HG02943 (cell line): Measurements from ENCODE around the gene TBC1D23.
"Not testable (repeated sequence)": the region's sequence is repeated elsewhere in the genome, so short reads cannot be mapped to it uniquely, and the experiment has no call there.

Experiments
- ATAC-seq: cut with Tn5 transposase; IDR thresholded peaks from one replicate; pipeline ENCODE4 v1.9.1; 2021; ENCODE audit warnings: mild to moderate bottlenecking, low read depth, moderate library complexity; ENCODE audit not compliant: unreplicated experiment

The TBC1D23 gene

GRCh38 chr3:100338911-100339310, 78.1 kb downstream of the TBC1D23 start:
- no peak for ATAC-seq

- ATAC-seq: no peak
These were observed 79.0 kb downstream of the TBC1D23 start for GRCh38 chr3:100339786-100340185.

DNA sequence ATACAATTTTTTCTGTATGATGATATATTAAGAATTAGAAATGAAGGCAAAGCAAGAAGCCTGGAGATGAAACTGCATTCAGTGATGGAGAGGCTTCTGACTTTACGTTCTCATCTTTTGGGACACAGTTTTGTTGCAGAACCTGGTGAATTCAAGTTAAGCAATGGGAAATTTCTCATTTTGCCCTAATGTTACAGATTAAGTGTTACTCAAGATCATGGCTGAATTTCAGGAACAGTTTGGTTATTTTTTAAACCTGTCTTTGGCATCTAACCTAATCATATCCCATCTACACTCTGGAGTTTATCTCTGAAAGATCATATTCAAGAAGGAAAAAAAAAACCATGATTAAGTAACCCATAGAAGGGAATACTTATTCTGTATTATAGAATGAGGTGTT, 79.7 kb downstream of the TBC1D23 start:
- ATAC-seq: no peak

GRCh38 chr3:100348727-100349126, 87.9 kb downstream of the TBC1D23 start:
- no peak for ATAC-seq

GRCh38 chr3:100351770-100352169, 91.0 kb downstream of the TBC1D23 start:
- ATAC-seq: not testable (repeated sequence)

DNA sequence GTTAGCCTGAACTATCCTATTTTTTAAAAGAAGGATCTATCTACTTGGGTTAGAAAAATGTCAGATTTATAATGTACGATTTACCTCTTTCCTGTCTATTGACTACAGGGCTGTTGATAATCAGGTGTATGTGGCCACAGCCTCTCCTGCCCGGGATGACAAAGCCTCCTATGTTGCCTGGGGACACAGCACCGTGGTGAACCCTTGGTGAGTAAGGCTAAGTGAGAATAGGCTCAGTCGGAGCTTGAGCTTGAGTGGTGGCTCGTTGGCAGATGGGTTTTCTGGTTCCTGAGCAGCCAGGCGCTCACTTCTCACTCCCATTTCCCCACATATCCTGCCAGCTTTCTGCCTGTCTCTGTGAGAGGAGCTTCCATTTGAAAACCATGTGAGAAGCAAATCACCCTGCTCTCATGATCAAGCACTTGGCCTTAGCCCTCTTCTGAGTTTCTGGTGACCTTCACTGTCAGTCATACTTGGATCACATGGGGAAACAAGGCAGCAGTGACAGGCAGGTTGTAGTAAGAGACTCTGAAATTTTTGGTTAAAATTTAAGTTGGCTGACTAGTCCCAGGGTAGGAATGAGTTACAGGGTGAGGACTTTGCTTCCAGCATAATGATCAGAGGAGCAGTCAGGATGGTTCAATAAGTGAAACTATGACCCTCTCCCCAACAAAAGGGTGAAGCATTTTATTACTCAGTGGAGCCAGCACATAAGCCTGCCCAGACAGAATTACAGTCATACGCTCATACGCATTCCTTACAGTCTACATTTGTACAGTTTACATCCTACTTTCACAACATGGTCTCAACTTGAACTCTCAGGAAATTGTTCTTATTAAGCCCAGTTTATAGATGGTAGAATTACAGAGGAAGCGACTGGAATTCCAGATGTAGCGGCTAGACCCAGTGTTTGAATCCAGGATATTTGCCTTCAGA, 91.8 kb downstream of the TBC1D23 start:
- ATAC-seq: no peak

DNA sequence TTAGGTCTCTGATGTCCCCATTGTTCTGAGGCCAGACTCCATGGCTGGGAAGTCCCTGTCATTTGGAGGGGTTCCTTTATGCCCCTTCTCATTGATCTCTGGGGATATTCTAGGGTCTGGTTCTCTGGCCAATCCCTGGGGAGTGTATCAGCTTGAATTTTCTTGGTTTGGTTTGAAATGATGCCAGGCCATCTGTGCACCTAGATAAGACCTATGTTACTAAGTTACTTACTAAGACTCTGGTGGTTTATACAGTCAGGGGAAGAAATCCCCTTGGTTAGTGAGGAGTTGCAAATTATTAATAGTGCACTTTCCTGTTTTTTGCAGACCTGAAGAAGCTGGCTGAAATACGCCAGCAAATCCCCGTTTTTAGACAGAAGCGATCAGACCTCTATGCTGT, 94.1 kb downstream of the TBC1D23 start:
- no peak for ATAC-seq

- ATAC-seq: no peak
These were observed 97.6 kb downstream of the TBC1D23 start for GRCh38 chr3:100358413-100358812.

DNA sequence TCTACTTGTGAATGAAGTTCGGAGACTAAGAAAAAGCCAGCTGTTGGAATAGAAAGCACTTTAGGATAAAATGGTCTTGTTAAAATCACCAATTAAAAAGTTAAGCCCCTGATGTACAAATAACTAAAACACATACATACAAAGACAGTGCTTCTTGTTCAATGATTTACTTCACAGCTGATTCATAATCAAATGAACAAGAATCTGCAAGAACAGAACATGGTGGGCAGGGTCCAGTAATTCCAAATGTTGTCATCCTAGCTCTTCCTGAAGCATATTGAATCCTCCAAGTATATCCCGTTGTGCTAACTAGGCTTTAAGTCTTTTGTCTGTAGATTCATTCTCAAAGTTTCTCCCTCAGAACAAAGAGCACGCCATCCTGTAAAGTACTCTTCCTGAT, 98.2 kb downstream of the TBC1D23 start:
- no peak for ATAC-seq

DNA sequence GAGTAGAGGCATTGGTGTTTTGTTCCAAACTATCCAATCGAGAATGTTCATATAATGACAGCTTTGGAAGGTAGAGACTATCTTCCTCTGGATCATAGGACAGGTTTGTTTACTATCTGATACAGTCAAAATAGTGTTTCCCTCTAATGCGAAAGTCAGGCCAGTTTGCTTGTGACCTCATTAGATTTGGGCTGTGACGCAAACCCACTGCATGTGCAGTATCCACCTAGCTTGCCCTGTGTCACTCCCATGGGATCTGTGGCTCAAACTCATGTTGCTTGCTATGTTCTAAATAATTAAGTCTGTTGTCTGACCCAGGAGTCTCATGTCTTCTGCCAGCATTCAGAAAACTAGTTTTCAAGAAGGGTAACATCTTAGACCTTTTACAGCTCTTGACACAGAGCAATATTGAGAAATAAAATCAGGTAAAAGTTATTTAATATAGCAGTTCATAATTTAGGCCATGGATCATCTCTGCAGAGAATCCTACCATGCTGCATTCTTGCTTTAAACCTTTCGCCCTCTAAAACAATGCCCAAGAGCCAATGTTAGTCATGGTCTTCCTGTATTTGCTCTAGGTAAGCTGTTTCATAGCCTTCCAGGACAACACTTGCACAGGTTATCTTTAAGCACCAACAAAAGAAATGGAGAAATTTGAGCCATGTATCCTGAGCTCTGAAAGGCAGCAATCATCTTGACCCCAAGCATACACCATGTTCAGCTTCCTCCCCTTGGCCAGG, 100.1 kb downstream of the TBC1D23 start:
- no peak for ATAC-seq

- ATAC-seq: no peak
These were observed 101.1 kb downstream of the TBC1D23 start for GRCh38 chr3:100361897-100362296.

- ATAC-seq: no peak
These were observed 103.6 kb downstream of the TBC1D23 start for GRCh38 chr3:100364421-100364820.

GRCh38 chr3:100366424-100366823, 105.6 kb downstream of the TBC1D23 start:
- ATAC-seq: no peak

DNA sequence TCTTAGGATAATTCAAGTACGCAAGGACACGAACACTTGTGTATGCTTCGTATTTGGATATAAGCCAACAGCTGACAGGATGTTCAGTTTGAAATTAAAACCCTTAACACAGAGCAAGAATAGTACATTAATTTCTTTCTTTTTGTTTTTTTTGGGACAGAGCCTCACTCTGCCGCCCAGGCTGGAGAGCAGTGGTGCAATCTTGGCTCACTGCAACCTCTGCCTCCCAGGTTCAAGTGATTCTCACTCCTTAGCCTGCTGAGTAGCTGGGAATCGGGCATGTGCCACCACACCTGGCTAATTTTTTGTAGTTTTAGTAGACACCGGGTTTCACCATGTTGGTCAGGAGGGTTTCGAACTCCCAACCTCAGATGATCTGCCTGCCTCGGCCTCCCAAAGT, 107.6 kb downstream of the TBC1D23 start:
- no peak for ATAC-seq

DNA sequence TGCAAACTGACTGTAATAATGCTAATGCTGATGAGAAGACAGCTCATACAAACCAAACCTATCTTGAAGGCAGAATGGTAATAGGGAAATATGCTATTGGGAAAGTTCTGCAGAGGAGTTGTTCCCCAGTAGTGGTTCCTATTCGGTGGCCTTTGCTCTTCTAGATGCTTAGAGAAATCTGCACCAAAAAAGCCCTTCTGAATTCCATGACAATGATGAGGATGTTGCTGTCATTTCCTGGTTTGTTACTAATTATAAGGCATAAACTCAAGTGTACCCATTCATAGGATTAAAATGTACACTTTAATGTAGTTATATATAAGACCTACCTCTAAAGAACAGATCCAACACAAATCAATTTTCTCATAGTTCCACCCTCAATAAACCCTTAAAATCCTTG, 110.0 kb downstream of the TBC1D23 start:
- ATAC-seq: no peak

DNA sequence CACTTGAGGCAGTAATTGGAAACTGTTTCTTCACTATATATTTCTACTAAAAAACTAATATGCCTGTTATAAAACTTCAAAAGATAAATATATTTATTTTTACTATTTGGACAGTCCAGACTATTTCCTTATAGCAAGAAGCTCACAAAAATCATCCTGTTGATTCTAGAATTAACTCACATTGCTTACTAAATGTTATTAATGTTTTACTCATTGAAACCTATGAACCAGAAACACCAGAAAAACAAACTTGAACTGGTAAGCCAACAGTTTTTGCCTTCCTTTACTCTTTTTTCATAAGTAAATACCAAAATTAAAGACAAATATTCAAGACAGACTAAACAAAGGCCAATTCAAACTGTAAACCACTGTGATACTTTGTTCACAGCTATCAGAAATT, 113.7 kb downstream of the TBC1D23 start:
- no peak for ATAC-seq
